Loucy (cell line): ENCODE results near the gene PPP2R5C.

ENCODE experiments used
- EZH2phosphoT487 ChIP-seq: fragments of 200-600 bp; IDR thresholded peaks from 2 replicates; pipeline ENCODE4 v1.6.1; 2018; ENCODE audit warnings: antibody characterized with exemption, mild to moderate bottlenecking, moderate library complexity, borderline replicate concordance
- TF ChIP-seq, protein P1 (sequence below): fragments of 200-600 bp; sonication (generic); conservative IDR thresholded peaks from 2 replicates; pipeline ENCODE4 v1.5.1; 2014; ENCODE audit warnings: mild to moderate bottlenecking, antibody characterized with exemption, low read length

DNA sequence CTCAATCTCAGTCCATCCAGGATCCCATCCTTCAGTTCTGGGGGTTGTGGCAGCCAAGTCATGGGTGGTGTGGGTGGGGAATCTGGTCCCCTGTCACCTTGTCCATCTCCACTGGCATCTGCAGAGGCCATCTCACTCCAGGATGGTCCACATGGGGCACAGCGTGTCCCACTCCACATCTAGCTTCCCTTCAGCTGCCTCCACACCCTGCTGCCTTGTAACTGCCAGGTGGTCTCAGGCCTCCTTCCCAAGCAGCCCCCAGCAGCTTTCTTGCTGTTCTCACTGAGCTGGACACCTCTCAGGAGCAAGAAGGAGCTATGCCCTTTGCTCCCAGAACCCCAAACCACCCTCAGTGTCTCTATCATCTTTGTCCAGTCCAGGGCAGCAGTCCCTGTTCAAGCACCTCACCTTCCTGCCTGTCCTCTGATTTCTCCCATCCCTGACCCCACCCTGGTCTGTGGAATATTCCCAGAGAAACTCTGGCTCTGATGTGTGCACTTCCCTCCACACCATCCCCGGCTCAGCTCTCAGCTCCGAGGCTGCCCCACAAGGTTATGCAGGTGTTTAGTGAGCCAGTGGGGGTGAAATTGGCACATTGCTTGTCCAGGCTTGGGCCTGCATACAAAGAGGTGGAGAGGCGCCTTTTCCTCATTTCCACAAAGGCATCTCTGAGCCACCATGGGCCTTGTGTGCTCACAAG is 189.2 kb downstream of the PPP2R5C start:
- TF ChIP-seq, protein P1, sequence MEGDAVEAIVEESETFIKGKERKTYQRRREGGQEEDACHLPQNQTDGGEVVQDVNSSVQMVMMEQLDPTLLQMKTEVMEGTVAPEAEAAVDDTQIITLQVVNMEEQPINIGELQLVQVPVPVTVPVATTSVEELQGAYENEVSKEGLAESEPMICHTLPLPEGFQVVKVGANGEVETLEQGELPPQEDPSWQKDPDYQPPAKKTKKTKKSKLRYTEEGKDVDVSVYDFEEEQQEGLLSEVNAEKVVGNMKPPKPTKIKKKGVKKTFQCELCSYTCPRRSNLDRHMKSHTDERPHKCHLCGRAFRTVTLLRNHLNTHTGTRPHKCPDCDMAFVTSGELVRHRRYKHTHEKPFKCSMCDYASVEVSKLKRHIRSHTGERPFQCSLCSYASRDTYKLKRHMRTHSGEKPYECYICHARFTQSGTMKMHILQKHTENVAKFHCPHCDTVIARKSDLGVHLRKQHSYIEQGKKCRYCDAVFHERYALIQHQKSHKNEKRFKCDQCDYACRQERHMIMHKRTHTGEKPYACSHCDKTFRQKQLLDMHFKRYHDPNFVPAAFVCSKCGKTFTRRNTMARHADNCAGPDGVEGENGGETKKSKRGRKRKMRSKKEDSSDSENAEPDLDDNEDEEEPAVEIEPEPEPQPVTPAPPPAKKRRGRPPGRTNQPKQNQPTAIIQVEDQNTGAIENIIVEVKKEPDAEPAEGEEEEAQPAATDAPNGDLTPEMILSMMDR = no peak
- TF ChIP-seq EZH2phosphoT487 = no peak
